Stimulated activated CD4-positive, alpha-beta T cell treated with anti-CD3 and anti-CD28 coated beads, Interleukin-4, amount 100 ng/mL, for 4 hours (primary cell): ENCODE measurements around the gene PHLPP1.

ENCODE experiments used
- DNase-seq, 2 experiments: peaks; one replicate each; pipeline ENCODE4 v3.0.0-alpha.2; 2020

The PHLPP1 gene

GRCh38 chr18:62856294-62856693 is 141.0 kb downstream of the PHLPP1 start:
- no peak for DNase-seq

- DNase-seq, result no peak
Measured at GRCh38 chr18:62857263-62857976, 142.1 kb downstream of the PHLPP1 start.

DNA sequence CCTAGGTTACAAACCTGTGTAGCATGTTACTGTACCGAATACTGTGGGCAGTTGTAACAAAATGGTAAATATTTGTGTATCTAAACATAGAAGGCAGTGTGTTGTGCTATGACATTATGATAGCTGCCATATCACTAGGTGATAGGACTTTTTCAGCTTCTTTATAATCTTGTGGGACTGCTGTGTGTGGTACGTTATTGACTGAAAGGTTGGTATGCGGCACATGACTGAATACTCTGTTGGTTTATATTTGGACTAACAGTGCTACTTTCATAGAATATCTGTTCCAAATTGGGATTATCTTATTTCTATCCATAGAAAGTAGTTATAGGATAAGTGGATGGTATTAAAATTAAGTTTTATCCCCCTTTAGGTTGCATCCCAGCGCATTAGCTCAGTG is 144.7 kb downstream of the PHLPP1 start:
- DNase-seq, result no peak

- no peak for DNase-seq
Measured at GRCh38 chr18:62862466-62862865, 147.1 kb downstream of the PHLPP1 start.

GRCh38 chr18:62863579-62864001 is 148.2 kb downstream of the PHLPP1 start:
- no peak for DNase-seq

DNA sequence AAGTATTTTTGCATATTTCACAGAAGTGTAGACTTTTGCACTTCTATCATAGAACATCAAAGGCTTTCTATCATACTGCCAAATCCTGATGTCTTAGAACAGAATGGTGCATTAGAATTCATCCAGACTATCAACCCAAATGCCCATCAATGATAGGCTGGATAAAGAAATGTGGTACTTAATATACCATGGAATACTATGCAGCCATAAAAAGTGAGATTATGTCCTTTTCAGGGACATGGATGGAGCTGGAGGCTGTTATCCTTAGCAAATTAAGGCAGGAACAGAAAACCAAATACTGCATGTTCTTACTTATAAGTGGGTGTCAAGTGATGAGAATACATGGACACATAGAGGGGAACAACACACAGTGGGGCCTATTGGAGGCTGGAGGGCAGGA is 150.2 kb downstream of the PHLPP1 start:
- DNase-seq, result no peak

DNA sequence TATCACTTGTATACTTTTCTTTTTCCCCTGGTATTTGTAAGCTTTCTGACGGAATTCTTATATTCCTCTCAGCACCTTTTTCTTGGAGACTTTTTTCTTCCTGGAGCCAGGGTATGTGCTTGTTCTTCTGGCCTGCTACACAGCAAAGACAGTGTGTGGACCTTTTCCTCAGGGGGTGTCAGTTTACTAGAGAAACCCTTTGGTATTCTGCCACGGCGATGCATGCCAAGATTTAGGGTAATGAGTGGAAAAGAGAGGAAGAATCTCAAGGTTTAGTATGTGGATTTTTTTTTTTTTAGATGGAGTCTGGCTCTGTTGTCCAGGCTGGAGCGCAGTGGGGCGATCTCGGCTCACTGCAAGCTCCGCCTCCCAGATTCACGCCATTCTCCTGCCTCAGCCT is 152.2 kb downstream of the PHLPP1 start:
- no peak for DNase-seq

DNA sequence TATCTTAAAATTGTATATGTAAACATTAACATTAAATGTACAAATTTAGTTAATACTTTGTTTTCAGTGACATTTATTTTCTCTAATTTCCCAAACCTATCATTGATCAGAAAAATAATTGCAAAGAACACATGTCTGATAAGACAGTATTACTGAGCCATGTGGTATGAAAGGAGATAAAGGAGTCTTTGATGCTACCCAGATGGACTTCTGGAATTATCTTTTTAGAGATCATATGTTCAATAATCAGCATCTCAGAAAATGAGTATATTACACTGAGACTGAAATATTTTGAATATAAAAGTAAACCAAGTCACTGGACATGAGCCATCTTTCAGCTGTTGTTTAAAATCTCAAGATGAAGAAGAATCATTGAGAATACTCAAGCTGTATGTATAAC is 153.3 kb downstream of the PHLPP1 start:
- no peak for DNase-seq

- no peak for DNase-seq
Measured at GRCh38 chr18:62870643-62871042, 155.3 kb downstream of the PHLPP1 start.

GRCh38 chr18:62875323-62875722 is 160.0 kb downstream of the PHLPP1 start:
- DNase-seq, result no peak

GRCh38 chr18:62876111-62876510 is 160.8 kb downstream of the PHLPP1 start:
- no peak for DNase-seq

DNA sequence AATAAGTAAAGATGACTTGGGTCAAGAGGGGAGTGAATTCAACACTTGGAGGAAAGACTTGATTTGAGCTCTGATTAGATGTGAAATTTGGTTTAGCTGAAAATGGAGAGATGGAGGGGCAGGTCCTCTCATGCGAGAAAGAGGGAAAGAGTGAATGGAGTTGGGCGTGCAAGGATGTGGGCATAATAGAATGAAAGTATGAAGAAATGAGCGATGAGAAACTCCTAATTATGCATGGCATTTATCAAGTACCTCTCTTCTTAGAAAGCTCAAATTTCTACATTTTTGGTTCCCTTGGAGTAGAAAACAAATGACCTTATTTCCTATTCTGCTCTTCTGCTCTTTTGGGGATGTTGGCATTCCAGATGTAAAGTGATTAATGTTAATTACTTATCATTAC is 161.5 kb downstream of the PHLPP1 start:
- no peak for DNase-seq

- DNase-seq, result no peak
Measured at GRCh38 chr18:62877411-62878221, 162.3 kb downstream of the PHLPP1 start.

DNA sequence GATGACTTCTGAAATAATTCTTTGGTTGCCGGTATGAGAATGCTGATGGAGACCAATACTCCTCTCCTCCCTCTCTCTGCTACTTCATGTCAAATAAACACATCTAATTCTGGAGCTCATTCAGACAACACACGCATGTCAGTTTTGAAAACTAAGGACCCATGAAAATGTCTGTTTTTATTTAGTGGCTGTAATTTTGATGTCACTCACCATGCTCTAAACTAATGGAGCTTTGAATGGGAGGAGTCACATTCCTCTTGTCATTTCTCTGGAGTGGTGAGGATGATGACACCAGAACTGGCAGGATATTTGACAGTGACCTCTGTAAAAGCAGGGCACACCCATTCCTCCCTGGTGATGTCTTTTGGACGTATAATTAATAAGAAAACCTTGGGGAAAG is 163.0 kb downstream of the PHLPP1 start:
- DNase-seq, result no peak

- no peak for DNase-seq
Measured at GRCh38 chr18:62880034-62880433, 164.7 kb downstream of the PHLPP1 start.

GRCh38 chr18:62880673-62881364 is 165.5 kb downstream of the PHLPP1 start:
- no peak for DNase-seq

DNA sequence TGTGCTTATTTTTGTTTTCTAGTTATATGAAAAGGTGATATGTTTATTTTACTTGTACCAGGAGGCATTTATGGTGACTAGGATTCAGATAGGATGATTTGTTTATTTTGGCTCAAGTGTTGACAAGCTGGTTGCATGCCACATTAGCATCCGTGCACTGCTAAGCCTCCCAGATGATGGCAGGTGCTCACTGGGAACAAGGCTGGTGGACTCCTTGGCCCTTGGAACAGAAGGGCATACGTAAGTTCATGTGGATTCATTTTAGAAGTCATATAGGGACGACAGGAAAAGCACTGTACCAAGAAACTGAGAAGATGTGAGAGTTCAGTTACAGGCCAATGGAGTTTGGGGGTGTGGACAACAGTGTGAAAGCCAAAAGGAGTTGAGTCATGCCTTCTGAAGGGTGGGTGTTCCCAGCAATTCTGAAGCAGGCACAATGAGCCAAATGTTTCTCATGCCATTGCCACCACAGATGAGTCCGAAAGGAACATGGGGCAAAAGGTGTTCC is 166.2 kb downstream of the PHLPP1 start:
- no peak for DNase-seq

- DNase-seq, result no peak
Measured at GRCh38 chr18:62883937-62884735, 168.8 kb downstream of the PHLPP1 start.

GRCh38 chr18:62885804-62886203 is 170.5 kb downstream of the PHLPP1 start:
- no peak for DNase-seq

DNA sequence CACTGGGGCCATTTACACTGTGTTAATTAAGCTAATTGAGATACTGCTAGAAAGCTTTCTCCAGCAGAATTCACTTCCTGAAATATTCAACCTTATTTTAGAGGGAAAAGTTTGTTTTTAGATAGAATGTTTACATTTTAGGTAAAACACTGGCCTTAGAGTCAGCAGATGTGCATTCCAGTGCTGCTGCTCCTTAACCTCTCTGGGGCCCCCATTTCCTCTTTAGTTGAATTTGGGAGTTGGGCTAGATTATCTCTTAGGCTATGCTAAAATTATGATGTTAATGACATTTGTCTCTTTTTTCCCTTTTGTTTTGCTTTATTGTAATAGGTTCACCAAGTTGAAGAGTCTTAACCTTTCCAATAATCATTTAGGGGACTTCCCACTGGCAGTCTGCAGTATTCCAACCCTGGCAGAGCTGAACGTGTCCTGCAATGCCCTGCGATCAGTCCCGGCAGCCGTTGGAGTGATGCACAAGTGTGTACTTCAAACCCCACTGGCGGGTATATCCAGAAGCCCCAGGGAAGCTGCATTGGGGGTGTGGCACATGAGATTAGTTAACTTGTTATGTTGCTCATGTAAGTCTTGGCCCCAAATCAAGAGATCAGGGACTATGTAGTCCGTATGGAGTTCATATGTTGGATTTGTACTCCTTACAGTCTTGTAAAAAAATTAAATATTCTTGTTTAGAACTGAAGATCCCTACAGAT is 179.5 kb downstream of the PHLPP1 start:
- no peak for DNase-seq

DNA sequence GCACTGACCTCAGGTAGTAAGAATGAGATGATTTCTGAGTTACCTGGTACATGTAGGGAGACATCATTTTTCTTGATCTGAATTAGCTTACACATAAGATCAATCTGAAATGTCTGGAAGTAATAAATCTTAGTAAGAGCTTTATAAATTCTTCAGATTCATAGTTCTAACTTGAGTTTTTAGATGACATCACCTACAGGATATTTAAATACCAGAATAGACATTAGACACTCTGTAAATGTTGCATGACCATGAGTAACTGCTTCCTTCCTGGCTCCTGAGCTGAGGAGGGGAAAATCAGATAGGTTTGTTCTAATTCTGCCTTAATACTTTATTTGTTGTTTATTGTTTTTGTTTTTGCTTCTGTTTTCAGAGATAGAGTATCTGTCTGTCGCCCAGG is 181.8 kb downstream of the PHLPP1 start:
- DNase-seq, result no peak

DNA sequence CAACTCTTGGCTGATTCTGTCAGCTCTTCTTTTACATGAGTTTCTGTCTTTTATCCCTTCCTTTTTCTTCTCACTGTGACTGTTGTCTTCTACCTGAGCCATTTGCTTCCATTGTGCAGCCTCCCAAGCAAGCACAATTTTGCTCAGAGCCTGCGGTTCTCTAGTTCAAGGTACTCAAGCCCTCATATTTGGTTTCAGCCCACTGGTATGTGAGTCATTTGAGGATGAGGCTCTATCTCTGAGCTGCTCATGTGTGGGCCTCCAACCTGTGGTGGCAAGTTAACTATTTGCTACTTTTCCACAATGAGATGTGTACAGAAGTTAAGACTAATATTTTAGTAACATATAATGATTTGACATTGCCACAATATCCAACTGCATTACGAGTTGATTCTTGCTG is 183.0 kb downstream of the PHLPP1 start:
- DNase-seq, result no peak
